GM10248 (cell line): Measurements from ENCODE around the gene PAX5.

Experiments used
- CTCF ChIA-PET: fragments of 300-600 bp; sonication (Branson Sonifier 250); formaldehyde crosslinking; extraction: SDS; loops from one replicate; lab custom pipeline; 2021; ENCODE audit warnings: antibody characterized with exemption; lab: Yijun Ruan, JAX
- POLR2A ChIA-PET: fragments of 350-650 bp; sonication (Branson Sonifier 250); formaldehyde crosslinking; extraction: SDS; loops from one replicate; lab custom pipeline; 2020; ENCODE audit warnings: antibody characterized with exemption; lab: Yijun Ruan, JAX
- DNase-seq: peaks from one replicate; pipeline ENCODE4 v3.0.0; 2012; ENCODE audit errors: extremely low spot score
- CTCF ChIP-seq: IDR thresholded peaks from 2 replicates; pipeline ENCODE4 v1.5.1; 2012; ENCODE audit warnings: mild to moderate bottlenecking, low read depth; ENCODE audit errors: extremely low read depth, missing control alignments, control extremely low read depth

PAX5 gene

GRCh38 chr9:36794461-36794860, 239.6 kb downstream of the PAX5 start:
- no peak for TF ChIP-seq CTCF
- ChIA-PET POLR2A (no interaction called here), CTCF (interaction anchor here (0.7 to 1.1 kb wide), 2 partner anchors 28 to 65 kb away, joined by 3 read pairs; no protein-coding TSS in a partner anchor)
- no peak for DNase-seq

GRCh38 chr9:36793277-36793676, 240.8 kb downstream of the PAX5 start:
- TF ChIP-seq CTCF: no peak
- CTCF ChIA-PET: interaction anchor here (1.7 to 2.5 kb wide), 2 partner anchors 12 to 64 kb away, joined by 5 to 10 read pairs; no protein-coding TSS in a partner anchor
- POLR2A ChIA-PET: no interaction called here
- DNase-seq: no peak

GRCh38 chr9:36791222-36791950, 242.7 kb downstream of the PAX5 start:
- CTCF ChIA-PET: interaction anchor here (0.9 to 2.5 kb wide), 5 partner anchors 10 to 82 kb away, joined by 3 to 10 read pairs (median 5); no protein-coding TSS in a partner anchor
- no peak for DNase-seq
- POLR2A ChIA-PET: no interaction called here
- TF ChIP-seq CTCF: no peak

- ChIA-PET POLR2A (no interaction called here), CTCF (interaction anchor here (0.7 to 2.1 kb wide), 8 partner anchors 10 to 461 kb away, joined by 3 to 6 read pairs (median 3); no protein-coding TSS in a partner anchor)
- DNase-seq: no peak
- no peak for TF ChIP-seq CTCF
These were observed 244.2 kb downstream of the PAX5 start for GRCh38 chr9:36789886-36790285.

GRCh38 chr9:36788534-36788933, 245.5 kb downstream of the PAX5 start:
- ChIA-PET CTCF (interaction anchor here (0.9 to 2.4 kb wide), 6 partner anchors 8 to 60 kb away, joined by 3 to 8 read pairs (median 4); no protein-coding TSS in a partner anchor), POLR2A (interaction anchor here (0.7 kb wide), 1 partner anchor 173 kb away, joined by 3 read pairs; no protein-coding TSS in a partner anchor)
- DNase-seq: peak; percentile 38
- TF ChIP-seq CTCF: peak; percentile 24

- DNase-seq: no peak
- CTCF ChIA-PET: interaction anchor here (2.4 kb wide), 1 partner anchor 9 kb away, joined by 8 read pairs; no protein-coding TSS in a partner anchor
- TF ChIP-seq CTCF: no peak
- POLR2A ChIA-PET: no interaction called here
These were observed 246.4 kb downstream of the PAX5 start for GRCh38 chr9:36787709-36788108.
